GM23338 (cell line): ENCODE data around the gene CYGB. TPM values are rescaled to one million over a fixed set of nuclear protein-coding genes. Genes with fewer than 3 reads are reported as not detected.
A peak's percentile ranks its signal among the peaks of the same experiment; 100 is the strongest.

Experiments
- ATAC-seq: fragments of 200-7000 bp; cut with Tn5 transposase; 3 replicates; pipeline ENCODE4 v1.9.1; 2020
- DNase-seq: peaks from one replicate; pipeline ENCODE4 v3.0.0-alpha.2; 2015; ENCODE audit warnings: low spot score
- H2AFZ ChIP-seq: fragments of 200-600 bp; sonication (generic); 2 replicates; pipeline ENCODE4 v1.8.0; 2016; ENCODE audit warnings: antibody characterized with exemption, mild to moderate bottlenecking, moderate library complexity
- H3F3A ChIP-seq: fragments of 200-600 bp; sonication (generic); replicated peaks from 2 replicates; pipeline ENCODE4 v1.8.0; 2017; ENCODE audit warnings: antibody characterized with exemption, mixed run types, low read depth
- H3K27ac ChIP-seq: fragments of 200-600 bp; sonication (generic); 2 replicates; pipeline ENCODE4 v1.6.1; 2016; ENCODE audit warnings: low read depth
- H3K27me3 ChIP-seq: fragments of 200-600 bp; sonication (generic); 2 replicates; pipeline ENCODE4 v1.8.0; 2016; ENCODE audit warnings: mild to moderate bottlenecking, mixed run types, moderate library complexity; ENCODE audit not compliant: insufficient read depth
- H3K36me3 ChIP-seq: fragments of 200-600 bp; sonication (generic); 2 replicates; pipeline ENCODE4 v1.8.0; 2016; ENCODE audit warnings: mild to moderate bottlenecking; ENCODE audit not compliant: insufficient read depth
- H3K4me1 ChIP-seq: fragments of 200-600 bp; sonication (generic); 2 replicates; pipeline ENCODE4 v1.8.0; 2016; ENCODE audit warnings: mild to moderate bottlenecking, moderate library complexity; ENCODE audit not compliant: insufficient read depth
- H3K4me2 ChIP-seq: fragments of 200-600 bp; sonication (generic); 2 replicates; pipeline ENCODE4 v1.7.1; 2017; ENCODE audit warnings: mixed run types
- H3K4me3 ChIP-seq: fragments of 200-600 bp; sonication (generic); 2 replicates; pipeline ENCODE4 v1.6.1; 2016; ENCODE audit warnings: mixed run types
- H3K79me2 ChIP-seq: fragments of 200-600 bp; sonication (generic); replicated peaks from 2 replicates; pipeline ENCODE4 v1.8.0; 2017; ENCODE audit warnings: mild to moderate bottlenecking; ENCODE audit not compliant: insufficient read depth
- H3K9me2 ChIP-seq: fragments of 200-600 bp; sonication (generic); 2 replicates; pipeline ENCODE4 v1.8.0; 2017; ENCODE audit not compliant: insufficient read depth
- H4K20me1 ChIP-seq: fragments of 200-600 bp; sonication (generic); replicated peaks from 2 replicates; pipeline ENCODE4 v1.8.0; 2017; ENCODE audit warnings: mild to moderate bottlenecking; ENCODE audit not compliant: insufficient read depth
- H3K27ac Mint-ChIP-seq: 2 replicates; pipeline ENCODE4 v1.8.0; 2020; ENCODE audit warnings: inconsistent platforms, mild to moderate bottlenecking, moderate library complexity, mixed read lengths
- H3K27me3 Mint-ChIP-seq: 3 replicates; pipeline ENCODE4 v1.8.0; 2022; ENCODE audit warnings: low read depth, mild to moderate bottlenecking, moderate library complexity, mixed read lengths, inconsistent platforms; ENCODE audit not compliant: insufficient read depth, poor library complexity
- H3K36me3 Mint-ChIP-seq: 3 replicates; pipeline ENCODE4 v1.8.0; 2021; ENCODE audit warnings: low read depth, mild to moderate bottlenecking, inconsistent platforms, moderate library complexity, mixed read lengths
- H3K4me1 Mint-ChIP-seq: 3 replicates; pipeline ENCODE4 v1.8.0; 2020; ENCODE audit warnings: mild to moderate bottlenecking, inconsistent platforms, mixed read lengths
- H3K4me3 Mint-ChIP-seq: 3 replicates; pipeline ENCODE4 v1.8.0; 2021; ENCODE audit warnings: moderate library complexity, mild to moderate bottlenecking, inconsistent platforms, mixed read lengths
- H3K9me3 Mint-ChIP-seq: 3 replicates; pipeline ENCODE4 v1.8.0; 2020; ENCODE audit warnings: moderate library complexity, mild to moderate bottlenecking, inconsistent platforms, mixed read lengths
- CREB1 ChIP-seq: fragments of 250-450 bp; sonication (Bioruptor Pico); IDR thresholded peaks from 2 replicates; pipeline ENCODE4 v1.5.0; 2020; ENCODE audit warnings: low read depth, mild to moderate bottlenecking, moderate library complexity
- EZH2 ChIP-seq: fragments of 200-600 bp; sonication (generic); IDR thresholded peaks from one replicate; pipeline ENCODE4 v1.8.0; 2017; ENCODE audit warnings: antibody characterized with exemption, mild to moderate bottlenecking, low read depth; ENCODE audit not compliant: unreplicated experiment
- EZH2phosphoT487 ChIP-seq: fragments of 200-600 bp; sonication (generic); IDR thresholded peaks from one replicate; pipeline ENCODE4 v1.8.1; 2018; ENCODE audit warnings: antibody characterized with exemption; ENCODE audit not compliant: unreplicated experiment
- JUNB ChIP-seq: IDR thresholded peaks from one replicate; pipeline ENCODE4 v1.6.1; 2016; ENCODE audit warnings: antibody characterized with exemption; ENCODE audit not compliant: unreplicated experiment
- NANOG ChIP-seq: IDR thresholded peaks from 2 replicates; pipeline ENCODE4 v1.6.1; 2016; ENCODE audit warnings: antibody characterized with exemption, borderline replicate concordance
- POLR2AphosphoS5 ChIP-seq: IDR thresholded peaks from 2 replicates; pipeline ENCODE4 v1.6.1; 2016; ENCODE audit warnings: antibody characterized with exemption, low read depth
- STAT1 ChIP-seq: IDR thresholded peaks from one replicate; pipeline ENCODE4 v1.6.1; 2016; ENCODE audit warnings: antibody characterized with exemption; ENCODE audit not compliant: unreplicated experiment
- ZNF114 ChIP-seq: fragments of 250-450 bp; sonication (Bioruptor Pico); IDR thresholded peaks from 2 replicates; pipeline ENCODE4 v1.5.0; 2020; ENCODE audit warnings: mild to moderate bottlenecking, moderate library complexity
- ZNF331 ChIP-seq: fragments of 250-450 bp; sonication (Bioruptor Pico); IDR thresholded peaks from 2 replicates; pipeline ENCODE4 v1.5.0; 2020; ENCODE audit warnings: low read depth, mild to moderate bottlenecking, moderate library complexity
- polyA plus RNA-seq: library from polyadenylated mRNA; unstranded; fragments of >200 nt; fragmentation: Nextera tagmentation; extraction: Ambion mirVana; gene quantifications from 2 replicates; pipeline ENCODE4 v1.2.1, GENCODE V29; 2016
- total RNA-seq: library from RNA; depleted of rRNA; stranded (reverse); fragments of >200 nt; shearing (Covaris generic); gene quantifications from 2 replicates; pipeline ENCODE4 v1.2.3, GENCODE V29; 2014
- TF ChIP-seq, protein P1 (sequence below), 2 experiments: fragments of 200-600 bp in 1 of 2; sonication (generic) in 1 of 2; conservative IDR thresholded peaks; 2 replicates each; pipeline versions ENCODE4 v1.5.1 to v1.6.1; 2016 to 2017; ENCODE audit warnings: antibody characterized with exemption in 2 of 2, low read depth in 2 of 2, mild to moderate bottlenecking in 2 of 2, moderate library complexity in 1 of 2
- TF ChIP-seq, protein P2 (sequence below): fragments of 250-450 bp; sonication (Bioruptor Pico); IDR thresholded peaks from 2 replicates; pipeline ENCODE4 v1.5.0; 2020; ENCODE audit warnings: mild to moderate bottlenecking, moderate library complexity

The CYGB gene
- total and polyA plus RNA-seq, 2 experiments from 2014 or later = 1.2 to 1.7 TPM

DNA sequence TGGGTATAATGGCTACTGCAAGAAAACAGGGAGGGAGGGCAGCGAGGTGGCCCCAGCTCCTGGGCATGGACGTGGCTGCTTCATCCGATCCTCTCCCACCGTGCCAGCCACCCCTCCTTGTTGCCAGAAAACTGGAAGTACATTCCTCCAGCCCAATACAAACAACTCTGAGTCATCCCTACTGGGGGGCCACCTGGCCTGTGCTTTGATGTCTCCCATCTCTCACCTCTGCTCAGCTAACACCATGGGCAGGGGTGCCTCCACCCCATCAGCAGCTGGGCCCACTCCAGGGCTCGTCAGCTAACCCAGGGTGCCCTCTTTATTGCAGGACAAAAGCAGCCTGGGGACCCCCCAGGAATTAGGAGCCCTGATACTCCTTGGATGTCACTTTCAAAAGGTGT lies 38.2 kb downstream of the CYGB start (continued):
- TF ChIP-seq, protein P1, sequence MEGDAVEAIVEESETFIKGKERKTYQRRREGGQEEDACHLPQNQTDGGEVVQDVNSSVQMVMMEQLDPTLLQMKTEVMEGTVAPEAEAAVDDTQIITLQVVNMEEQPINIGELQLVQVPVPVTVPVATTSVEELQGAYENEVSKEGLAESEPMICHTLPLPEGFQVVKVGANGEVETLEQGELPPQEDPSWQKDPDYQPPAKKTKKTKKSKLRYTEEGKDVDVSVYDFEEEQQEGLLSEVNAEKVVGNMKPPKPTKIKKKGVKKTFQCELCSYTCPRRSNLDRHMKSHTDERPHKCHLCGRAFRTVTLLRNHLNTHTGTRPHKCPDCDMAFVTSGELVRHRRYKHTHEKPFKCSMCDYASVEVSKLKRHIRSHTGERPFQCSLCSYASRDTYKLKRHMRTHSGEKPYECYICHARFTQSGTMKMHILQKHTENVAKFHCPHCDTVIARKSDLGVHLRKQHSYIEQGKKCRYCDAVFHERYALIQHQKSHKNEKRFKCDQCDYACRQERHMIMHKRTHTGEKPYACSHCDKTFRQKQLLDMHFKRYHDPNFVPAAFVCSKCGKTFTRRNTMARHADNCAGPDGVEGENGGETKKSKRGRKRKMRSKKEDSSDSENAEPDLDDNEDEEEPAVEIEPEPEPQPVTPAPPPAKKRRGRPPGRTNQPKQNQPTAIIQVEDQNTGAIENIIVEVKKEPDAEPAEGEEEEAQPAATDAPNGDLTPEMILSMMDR (conservative IDR thresholded peaks at IDR 0.05; ENCODE audit: low read depth in 2 of 2) = no peak
- TF ChIP-seq JUNB (no peak), ZNF331 (no peak), ZNF114 (CRISPR knock-in tag) (no peak), POLR2AphosphoS5 (no peak), EZH2phosphoT487 (no peak), NANOG (no peak)

DNA sequence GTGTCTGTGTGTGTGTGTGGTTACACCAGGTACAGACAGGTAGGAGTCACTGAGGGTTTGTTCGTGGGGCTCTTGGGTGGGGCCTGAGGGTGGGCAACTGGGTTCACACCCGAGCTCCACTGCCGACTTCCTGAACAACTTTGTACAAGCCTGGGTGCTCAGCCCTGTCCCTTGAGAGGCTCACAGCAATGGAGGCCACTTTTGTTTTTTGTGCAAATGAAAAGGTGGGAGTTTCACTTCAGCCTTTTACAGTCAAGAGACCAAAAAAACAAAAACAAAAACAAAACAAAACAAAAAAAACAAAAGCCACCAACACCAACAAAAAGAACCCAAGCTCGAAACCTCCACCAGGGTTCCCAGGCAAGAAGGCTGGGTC lies 38.6 kb downstream of the CYGB start:
- Histone ChIP-seq H2AFZ (no peak overlapping the region), H3F3A (0 out of 2 replicates have a peak, but pooled peaks cover 3% of the 10 kb centered on the region), H3K27me3 (peaks cover 4% of the 10 kb centered on the region; the same call in 1 of the 2 replicates), H3K4me1 (peaks cover 25% of the 10 kb centered on the region; the same call in 1 of the 2 replicates), H3K79me2 (peaks cover 3% of the 10 kb centered on the region; the same call in 1 of the 2 replicates), H4K20me1 (peaks cover 3% of the 10 kb centered on the region; the same call in 1 of the 2 replicates), H3K4me3 (no peak overlapping the region), H3K36me3 (no peaks in the 10 kb centered on the region), H3K27ac (no peak overlapping the region), H3K9me2 (no peaks in the 10 kb centered on the region), H3K4me2 (peak overlapping the region; percentile 60; the same call in 1 of the 2 replicates)
- ATAC-seq (no peak), DNase-seq (no peak)
- Mint-ChIP-seq H3K27me3 (peaks cover 20% of the 10 kb centered on the region), H3K9me3 (no peaks in the 10 kb centered on the region), H3K4me3 (peak overlapping the region; percentile 23; the same call in 1 of the 3 replicates), H3K36me3 (no peaks in the 10 kb centered on the region), H3K27ac (0 out of 2 replicates have a peak overlapping the region, but pooled peaks have one; percentile 53), H3K4me1 (peaks cover 52% of the 10 kb centered on the region)
- TF ChIP-seq ZNF331 = no peak
- TF ChIP-seq, protein P2, sequence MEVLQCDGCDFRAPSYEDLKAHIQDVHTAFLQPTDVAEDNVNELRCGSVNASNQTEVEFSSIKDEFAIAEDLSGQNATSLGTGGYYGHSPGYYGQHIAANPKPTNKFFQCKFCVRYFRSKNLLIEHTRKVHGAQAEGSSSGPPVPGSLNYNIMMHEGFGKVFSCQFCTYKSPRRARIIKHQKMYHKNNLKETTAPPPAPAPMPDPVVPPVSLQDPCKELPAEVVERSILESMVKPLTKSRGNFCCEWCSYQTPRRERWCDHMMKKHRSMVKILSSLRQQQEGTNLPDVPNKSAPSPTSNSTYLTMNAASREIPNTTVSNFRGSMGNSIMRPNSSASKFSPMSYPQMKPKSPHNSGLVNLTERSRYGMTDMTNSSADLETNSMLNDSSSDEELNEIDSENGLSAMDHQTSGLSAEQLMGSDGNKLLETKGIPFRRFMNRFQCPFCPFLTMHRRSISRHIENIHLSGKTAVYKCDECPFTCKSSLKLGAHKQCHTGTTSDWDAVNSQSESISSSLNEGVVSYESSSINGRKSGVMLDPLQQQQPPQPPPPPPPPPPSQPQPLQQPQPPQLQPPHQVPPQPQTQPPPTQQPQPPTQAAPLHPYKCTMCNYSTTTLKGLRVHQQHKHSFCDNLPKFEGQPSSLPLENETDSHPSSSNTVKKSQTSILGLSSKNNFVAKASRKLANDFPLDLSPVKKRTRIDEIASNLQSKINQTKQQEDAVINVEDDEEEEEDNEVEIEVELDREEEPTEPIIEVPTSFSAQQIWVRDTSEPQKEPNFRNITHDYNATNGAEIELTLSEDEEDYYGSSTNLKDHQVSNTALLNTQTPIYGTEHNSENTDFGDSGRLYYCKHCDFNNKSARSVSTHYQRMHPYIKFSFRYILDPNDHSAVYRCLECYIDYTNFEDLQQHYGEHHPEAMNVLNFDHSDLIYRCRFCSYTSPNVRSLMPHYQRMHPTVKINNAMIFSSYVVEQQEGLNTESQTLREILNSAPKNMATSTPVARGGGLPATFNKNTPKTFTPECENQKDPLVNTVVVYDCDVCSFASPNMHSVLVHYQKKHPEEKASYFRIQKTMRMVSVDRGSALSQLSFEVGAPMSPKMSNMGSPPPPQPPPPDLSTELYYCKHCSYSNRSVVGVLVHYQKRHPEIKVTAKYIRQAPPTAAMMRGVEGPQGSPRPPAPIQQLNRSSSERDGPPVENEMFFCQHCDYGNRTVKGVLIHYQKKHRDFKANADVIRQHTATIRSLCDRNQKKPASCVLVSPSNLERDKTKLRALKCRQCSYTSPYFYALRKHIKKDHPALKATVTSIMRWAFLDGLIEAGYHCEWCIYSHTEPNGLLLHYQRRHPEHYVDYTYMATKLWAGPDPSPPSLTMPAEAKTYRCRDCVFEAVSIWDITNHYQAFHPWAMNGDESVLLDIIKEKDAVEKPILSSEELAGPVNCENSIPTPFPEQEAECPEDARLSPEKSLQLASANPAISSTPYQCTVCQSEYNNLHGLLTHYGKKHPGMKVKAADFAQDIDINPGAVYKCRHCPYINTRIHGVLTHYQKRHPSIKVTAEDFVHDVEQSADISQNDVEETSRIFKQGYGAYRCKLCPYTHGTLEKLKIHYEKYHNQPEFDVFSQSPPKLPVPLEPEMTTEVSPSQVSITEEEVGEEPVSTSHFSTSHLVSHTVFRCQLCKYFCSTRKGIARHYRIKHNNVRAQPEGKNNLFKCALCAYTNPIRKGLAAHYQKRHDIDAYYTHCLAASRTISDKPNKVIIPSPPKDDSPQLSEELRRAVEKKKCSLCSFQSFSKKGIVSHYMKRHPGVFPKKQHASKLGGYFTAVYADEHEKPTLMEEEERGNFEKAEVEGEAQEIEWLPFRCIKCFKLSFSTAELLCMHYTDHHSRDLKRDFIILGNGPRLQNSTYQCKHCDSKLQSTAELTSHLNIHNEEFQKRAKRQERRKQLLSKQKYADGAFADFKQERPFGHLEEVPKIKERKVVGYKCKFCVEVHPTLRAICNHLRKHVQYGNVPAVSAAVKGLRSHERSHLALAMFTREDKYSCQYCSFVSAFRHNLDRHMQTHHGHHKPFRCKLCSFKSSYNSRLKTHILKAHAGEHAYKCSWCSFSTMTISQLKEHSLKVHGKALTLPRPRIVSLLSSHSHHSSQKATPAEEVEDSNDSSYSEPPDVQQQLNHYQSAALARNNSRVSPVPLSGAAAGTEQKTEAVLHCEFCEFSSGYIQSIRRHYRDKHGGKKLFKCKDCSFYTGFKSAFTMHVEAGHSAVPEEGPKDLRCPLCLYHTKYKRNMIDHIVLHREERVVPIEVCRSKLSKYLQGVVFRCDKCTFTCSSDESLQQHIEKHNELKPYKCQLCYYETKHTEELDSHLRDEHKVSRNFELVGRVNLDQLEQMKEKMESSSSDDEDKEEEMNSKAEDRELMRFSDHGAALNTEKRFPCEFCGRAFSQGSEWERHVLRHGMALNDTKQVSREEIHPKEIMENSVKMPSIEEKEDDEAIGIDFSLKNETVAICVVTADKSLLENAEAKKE (CRISPR knock-in tag) = no peak
- TF ChIP-seq EZH2phosphoT487 = no peak
- no peak for TF ChIP-seq NANOG
- no peak for TF ChIP-seq EZH2
- no peak for TF ChIP-seq CREB1 (CRISPR knock-in tag)
- TF ChIP-seq ZNF114 (CRISPR knock-in tag) = no peak
- no peak for TF ChIP-seq STAT1
- TF ChIP-seq, protein P1 (conservative IDR thresholded peaks at IDR 0.05; ENCODE audit: low read depth in 2 of 2) = no peak
- no peak for TF ChIP-seq POLR2AphosphoS5
